Activated CD4-positive, alpha-beta T cell treated with anti-CD3 and anti-CD28 coated beads, Interleukin-2, amount 50 U/mL, for 16 hours (primary cell): ENCODE data around the gene DPY19L3.
"Not testable (repeated sequence)": the region's sequence is repeated elsewhere in the genome, so short reads cannot be mapped to it uniquely, and the experiment has no call there.

Experiments used
- DNase-seq: peaks from one replicate; pipeline ENCODE4 v3.0.0-alpha.2; 2020

Gene DPY19L3

GRCh38 chr19:32405431-32406160, at the start of gene DPY19L3:
Gene DPY19L3 (plus strand): TSS chr19:32405770. CDS start chr19:32408254, 2,484 bp downstream.
- peak; percentile 95 for DNase-seq

- no peak for DNase-seq
These were observed 47.9 kb upstream of the DPY19L3 start for GRCh38 chr19:32357720-32358119.

GRCh38 chr19:32358321-32358720, 47.2 kb upstream of the DPY19L3 start:
- DNase-seq: no peak

- DNase-seq: no peak
These were observed 46.0 kb upstream of the DPY19L3 start for GRCh38 chr19:32359581-32359980.

GRCh38 chr19:32361574-32362317, 43.8 kb upstream of the DPY19L3 start:
- no peak for DNase-seq

GRCh38 chr19:32362318-32362691, 43.3 kb upstream of the DPY19L3 start:
- DNase-seq: no peak

- no peak for DNase-seq
These were observed 42.4 kb upstream of the DPY19L3 start for GRCh38 chr19:32363175-32363574.

- no peak for DNase-seq
These were observed 41.9 kb upstream of the DPY19L3 start for GRCh38 chr19:32363632-32364031.

- DNase-seq: no peak
These were observed 41.5 kb upstream of the DPY19L3 start for GRCh38 chr19:32364040-32364439.

GRCh38 chr19:32367063-32367462, 38.5 kb upstream of the DPY19L3 start:
- DNase-seq: no peak

- no peak for DNase-seq
These were observed 37.5 kb upstream of the DPY19L3 start for GRCh38 chr19:32367948-32368536.

- DNase-seq: no peak
These were observed 36.8 kb upstream of the DPY19L3 start for GRCh38 chr19:32368787-32369186.

- DNase-seq: no peak
These were observed 32.6 kb upstream of the DPY19L3 start for GRCh38 chr19:32372726-32373517.

GRCh38 chr19:32373585-32374295, 31.8 kb upstream of the DPY19L3 start:
- DNase-seq: no peak

GRCh38 chr19:32374362-32374761, 31.2 kb upstream of the DPY19L3 start:
- DNase-seq: not testable (repeated sequence)

GRCh38 chr19:32377088-32377487, 28.5 kb upstream of the DPY19L3 start:
- not testable (repeated sequence) for DNase-seq

- no peak for DNase-seq
These were observed 25.3 kb upstream of the DPY19L3 start for GRCh38 chr19:32380269-32380668.

GRCh38 chr19:32387701-32388392, 17.7 kb upstream of the DPY19L3 start:
- no peak for DNase-seq

GRCh38 chr19:32388393-32388855, 17.1 kb upstream of the DPY19L3 start:
- no peak for DNase-seq

GRCh38 chr19:32392901-32393300, 12.7 kb upstream of the DPY19L3 start:
- no peak for DNase-seq

- DNase-seq: no peak
These were observed 9.4 kb upstream of the DPY19L3 start for GRCh38 chr19:32396046-32396652.
